Measurements from ENCODE around the gene TSKS.
A peak's percentile ranks its signal among the peaks of the same experiment; 100 is the strongest.

TSKS gene

DNA sequence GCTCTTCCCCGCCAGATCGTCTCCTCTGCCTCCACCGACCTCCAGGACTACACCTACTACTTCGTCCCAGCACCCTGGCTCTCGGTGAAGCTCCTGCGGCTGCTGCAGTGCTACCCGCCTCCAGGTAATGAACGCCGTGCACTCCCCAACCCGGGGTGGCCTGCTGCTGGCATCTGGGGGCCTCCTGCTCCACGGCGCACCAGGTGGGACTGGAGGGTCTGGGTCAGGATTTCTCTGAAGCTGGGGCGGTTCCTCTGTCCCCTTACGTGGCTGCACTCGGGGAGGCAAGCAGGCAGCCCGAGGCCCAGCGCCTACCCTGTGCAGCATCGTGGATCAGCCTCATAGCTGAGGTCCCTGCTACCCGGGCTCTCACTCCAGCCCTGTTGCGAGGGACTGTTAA, 32.5 kb upstream of the TSKS start:
- DNase-seq (ENCODE audit: low read depth in 3 of 3) = no peak

- peak in 1 of 3 experiments; percentile 6 for DNase-seq (ENCODE audit: low read depth in 3 of 3)
Measured at GRCh38 chr19:49793561-49793840, 30.4 kb upstream of the TSKS start.

DNA sequence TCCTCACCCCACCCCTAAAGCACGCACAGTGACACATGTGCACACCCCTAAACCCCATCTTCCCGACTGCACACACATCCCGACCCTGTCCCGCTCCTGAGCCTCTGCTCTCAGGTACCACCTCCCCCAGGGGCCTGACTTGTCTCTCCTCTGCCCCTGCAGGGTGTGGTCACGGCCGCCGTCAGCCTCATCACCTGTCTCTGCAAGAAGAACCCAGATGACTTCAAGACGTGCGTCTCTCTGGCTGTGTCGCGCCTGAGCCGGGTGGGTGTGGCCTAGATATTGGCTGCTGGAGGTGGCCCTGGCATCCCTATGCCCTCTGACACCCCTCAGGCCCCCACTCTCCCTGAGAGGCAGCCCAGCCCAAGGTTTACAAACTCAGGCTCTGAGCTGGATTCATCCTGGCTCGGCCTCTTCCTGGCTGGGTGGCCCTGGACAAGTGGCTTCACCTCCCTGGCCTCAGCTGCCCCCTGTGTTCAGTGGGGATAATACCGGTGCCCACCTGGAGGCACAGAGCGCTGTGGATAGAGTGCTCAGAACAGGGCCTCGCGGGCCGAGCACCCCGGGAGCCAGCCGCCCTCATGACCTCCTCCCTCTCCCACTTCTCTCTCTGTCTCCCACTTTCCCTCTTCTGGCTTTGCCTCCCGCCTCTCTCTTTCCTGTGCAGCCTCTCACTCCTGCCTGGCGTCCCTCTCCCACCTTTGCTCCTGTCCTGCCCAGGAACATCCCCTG, 29.9 kb upstream of the TSKS start:
- no peak for DNase-seq (ENCODE audit: low read depth in 3 of 3)

GRCh38 chr19:49791776-49792445, 28.8 kb upstream of the TSKS start:
- DNase-seq (ENCODE audit: low read depth in 3 of 3) = no peak

- no peak for DNase-seq (ENCODE audit: low read depth in 3 of 3)
Measured at GRCh38 chr19:49790866-49791265, 27.8 kb upstream of the TSKS start.

DNA sequence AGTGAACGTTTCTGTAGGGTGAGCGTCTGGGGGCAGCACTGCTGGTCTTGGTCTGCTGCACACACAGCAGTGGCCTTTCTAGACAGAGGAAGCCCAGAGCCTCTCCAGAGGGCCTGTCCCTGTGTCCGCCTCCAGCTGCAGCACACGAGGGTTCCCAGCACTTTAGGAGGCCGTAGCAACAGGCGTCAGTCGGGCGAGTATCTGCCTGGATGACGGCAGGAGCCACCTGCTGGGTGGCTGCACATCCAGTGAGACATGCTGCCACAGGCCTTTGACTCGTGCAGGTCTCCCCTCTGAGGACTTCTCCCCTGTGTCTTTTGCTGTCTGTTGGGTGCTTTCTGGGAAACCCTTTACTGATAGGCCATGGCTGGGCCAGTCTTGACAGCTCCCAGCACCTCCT, 25.8 kb upstream of the TSKS start:
- DNase-seq (ENCODE audit: low read depth in 3 of 3) = no peak

GRCh38 chr19:49787746-49788145, 24.6 kb upstream of the TSKS start:
- DNase-seq (ENCODE audit: low read depth in 3 of 3) = no peak

DNA sequence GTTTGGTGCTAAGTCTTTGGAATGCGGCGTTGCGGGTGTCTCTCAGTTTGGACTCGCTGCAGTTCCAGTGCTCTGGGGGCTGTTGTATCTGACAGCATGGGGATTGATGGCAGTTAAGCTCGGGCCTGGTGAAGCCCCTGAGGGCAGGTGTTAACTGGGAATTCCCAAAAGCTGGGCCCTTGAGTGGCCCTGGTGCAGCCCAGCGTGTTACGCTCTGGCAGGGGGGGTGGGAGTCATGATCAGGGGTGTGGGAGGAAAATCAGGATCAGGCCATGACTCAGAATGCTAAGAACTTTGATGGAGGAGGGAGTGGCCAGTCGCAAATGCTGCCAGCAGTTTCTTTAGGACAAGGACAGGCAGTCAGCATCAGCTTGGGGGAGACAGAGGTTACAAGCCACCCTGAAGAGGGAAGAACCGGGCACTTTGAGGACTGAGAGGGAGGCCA, 23.3 kb upstream of the TSKS start:
- no peak for DNase-seq (ENCODE audit: low read depth in 3 of 3)

DNA sequence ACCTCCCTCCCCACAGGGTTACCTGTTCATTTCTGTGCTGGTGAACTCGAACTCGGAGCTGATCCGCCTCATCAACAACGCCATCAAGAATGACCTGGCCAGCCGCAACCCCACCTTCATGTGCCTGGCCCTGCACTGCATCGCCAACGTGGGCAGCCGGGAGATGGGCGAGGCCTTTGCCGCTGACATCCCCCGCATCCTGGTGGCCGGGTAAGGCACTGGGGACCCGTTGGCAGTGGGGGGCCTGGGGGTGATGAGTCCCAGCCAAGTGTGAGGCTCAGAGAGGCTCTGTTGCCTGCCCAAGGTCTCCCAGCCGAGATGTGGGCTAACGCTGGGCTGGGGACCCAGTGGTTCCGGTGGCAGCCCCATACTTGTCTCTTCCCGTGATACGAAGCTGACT, 19.4 kb upstream of the TSKS start:
- DNase-seq (ENCODE audit: low read depth in 3 of 3) = no peak

- no peak for DNase-seq (ENCODE audit: low read depth in 3 of 3)
Measured at GRCh38 chr19:49781394-49781793, 18.3 kb upstream of the TSKS start.

- no peak for DNase-seq (ENCODE audit: low read depth in 3 of 3)
Measured at GRCh38 chr19:49780861-49781260, 17.8 kb upstream of the TSKS start.

DNA sequence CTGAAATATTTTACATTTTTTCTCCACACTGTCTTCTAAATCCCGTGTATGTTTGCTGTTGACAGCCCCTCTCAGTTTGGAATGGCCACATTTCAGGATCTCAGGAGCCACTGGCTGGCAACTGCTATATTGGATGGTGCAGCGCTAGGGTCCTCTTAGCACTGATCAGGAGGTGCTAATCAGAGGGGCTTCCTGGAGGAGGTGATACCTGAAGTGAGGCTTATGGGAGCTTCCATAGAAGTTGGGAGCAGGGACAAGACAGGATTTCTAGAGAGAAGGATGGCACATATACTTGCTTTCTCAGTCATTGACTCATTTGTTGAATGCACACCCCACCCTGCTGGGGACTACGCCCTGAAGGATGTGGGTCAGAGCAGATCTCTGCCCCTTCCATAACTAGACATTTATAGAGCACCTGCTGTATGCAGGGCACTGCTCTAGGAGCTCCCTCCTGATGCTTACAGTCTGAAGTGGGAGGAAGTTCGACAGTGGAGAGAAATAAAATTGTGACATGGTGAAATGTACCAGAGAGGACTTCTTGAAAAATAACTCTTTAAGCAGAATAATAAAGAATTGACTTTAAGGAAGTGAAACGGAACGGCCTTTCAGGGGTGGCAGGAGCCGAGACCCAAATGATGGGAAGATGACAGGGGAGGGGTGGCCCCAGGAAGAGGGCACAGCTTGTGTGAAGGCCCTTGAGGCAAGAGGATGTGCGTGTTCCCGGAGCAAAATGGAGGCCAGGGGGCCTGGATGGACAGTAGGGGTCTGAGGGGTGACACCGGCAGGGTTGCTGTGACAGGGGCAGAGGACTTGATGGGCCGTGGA, 16.8 kb upstream of the TSKS start:
- no peak for DNase-seq (ENCODE audit: low read depth in 3 of 3)

GRCh38 chr19:49776371-49776764, 13.3 kb upstream of the TSKS start:
- DNase-seq (ENCODE audit: low read depth in 3 of 3) = no peak

DNA sequence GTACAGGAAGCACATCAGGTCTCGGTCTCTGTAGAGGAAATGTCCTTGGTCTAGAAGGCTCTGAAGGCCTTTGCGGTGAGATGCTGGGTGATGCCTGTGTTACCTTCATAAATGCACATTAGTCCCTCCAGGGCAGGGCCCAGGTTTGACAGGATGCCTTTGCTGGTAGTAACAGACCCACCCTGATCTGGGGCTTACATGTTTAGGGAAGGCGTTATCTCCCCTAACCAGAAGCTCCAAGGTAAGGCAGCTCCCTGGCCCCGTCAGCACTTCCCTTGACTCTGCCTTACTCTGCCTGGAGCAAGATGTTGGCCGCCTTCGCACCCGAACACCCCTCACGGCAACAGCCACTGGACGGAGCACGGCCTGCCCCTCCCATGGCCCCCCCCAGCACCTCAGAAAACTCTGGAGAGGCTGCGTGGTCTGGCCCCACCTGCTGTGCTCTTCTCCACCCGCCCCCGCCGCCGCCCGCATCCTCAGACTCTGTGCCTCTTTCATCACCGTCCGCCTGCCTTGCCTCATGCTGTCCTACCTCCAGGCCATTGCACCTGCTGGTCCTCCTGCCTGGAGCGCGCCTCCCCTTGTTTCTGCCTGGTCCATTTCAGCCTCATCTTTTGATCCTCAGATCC, 12.8 kb upstream of the TSKS start:
- no peak for DNase-seq (ENCODE audit: low read depth in 3 of 3)

- no peak for DNase-seq (ENCODE audit: low read depth in 3 of 3)
Measured at GRCh38 chr19:49774969-49775368, 11.9 kb upstream of the TSKS start.

- DNase-seq (ENCODE audit: low read depth in 3 of 3) = no peak
Measured at GRCh38 chr19:49773663-49774350, 10.7 kb upstream of the TSKS start.

GRCh38 chr19:49772850-49773432, 9.8 kb upstream of the TSKS start:
- no peak for DNase-seq (ENCODE audit: low read depth in 3 of 3)

- no peak for DNase-seq (ENCODE audit: low read depth in 3 of 3)
Measured at GRCh38 chr19:49771674-49772139, 8.6 kb upstream of the TSKS start.

DNA sequence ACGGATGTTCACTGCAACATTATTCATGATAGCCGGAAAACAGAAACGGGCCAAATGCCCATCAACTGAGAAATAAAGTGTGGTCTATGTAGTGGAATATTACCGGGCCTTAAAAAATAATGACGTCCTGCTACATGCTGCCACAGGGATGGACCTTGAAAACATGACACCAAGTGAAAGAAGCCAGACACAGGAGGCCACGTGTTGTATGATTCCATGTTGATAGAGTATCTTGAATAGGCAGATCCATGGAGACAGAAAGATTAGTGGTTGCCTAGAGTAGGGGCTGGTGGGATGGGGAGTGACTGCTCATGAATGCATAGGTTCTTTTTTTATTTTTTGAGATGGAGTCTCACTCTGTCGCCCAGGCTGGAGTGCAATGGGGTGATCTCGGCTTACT, 7.4 kb upstream of the TSKS start:
- DNase-seq (ENCODE audit: low read depth in 3 of 3) = no peak

- DNase-seq (ENCODE audit: low read depth in 3 of 3) = no peak
Measured at GRCh38 chr19:49767967-49768581, 5.0 kb upstream of the TSKS start.

GRCh38 chr19:49767381-49767780, 4.3 kb upstream of the TSKS start:
- DNase-seq (ENCODE audit: low read depth in 3 of 3) = no peak

All from stimulated activated CD4-positive, alpha-beta T cell treated with anti-CD3 and anti-CD28 coated beads, TNF-alpha, amount 100 ng/mL, for 24 hours (primary cell).